ENCODE data around the gene CFAP299.

DNA sequence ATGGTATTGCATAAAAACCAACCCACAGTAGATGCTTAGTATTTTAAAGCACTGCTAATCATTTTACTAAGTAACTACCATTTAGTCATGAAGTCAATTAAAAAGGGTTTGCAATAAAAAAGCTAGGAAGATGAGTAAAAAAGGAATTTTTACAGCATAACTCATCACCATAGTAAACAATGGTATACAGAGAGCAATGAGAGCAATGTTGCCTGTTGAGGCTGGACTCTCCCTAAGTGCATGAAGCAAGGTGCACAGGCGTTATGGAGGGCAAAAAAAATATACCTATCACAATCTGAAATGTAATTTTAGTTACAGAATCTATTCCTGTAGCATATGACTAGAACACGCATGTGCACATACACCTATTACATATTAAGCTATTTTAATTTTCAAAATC, 565.4 kb downstream of the CFAP299 start:
- no peak for TF ChIP-seq POLR2A (IDR thresholded peaks at IDR 0.05)
- TF ChIP-seq, protein P1, sequence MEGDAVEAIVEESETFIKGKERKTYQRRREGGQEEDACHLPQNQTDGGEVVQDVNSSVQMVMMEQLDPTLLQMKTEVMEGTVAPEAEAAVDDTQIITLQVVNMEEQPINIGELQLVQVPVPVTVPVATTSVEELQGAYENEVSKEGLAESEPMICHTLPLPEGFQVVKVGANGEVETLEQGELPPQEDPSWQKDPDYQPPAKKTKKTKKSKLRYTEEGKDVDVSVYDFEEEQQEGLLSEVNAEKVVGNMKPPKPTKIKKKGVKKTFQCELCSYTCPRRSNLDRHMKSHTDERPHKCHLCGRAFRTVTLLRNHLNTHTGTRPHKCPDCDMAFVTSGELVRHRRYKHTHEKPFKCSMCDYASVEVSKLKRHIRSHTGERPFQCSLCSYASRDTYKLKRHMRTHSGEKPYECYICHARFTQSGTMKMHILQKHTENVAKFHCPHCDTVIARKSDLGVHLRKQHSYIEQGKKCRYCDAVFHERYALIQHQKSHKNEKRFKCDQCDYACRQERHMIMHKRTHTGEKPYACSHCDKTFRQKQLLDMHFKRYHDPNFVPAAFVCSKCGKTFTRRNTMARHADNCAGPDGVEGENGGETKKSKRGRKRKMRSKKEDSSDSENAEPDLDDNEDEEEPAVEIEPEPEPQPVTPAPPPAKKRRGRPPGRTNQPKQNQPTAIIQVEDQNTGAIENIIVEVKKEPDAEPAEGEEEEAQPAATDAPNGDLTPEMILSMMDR (IDR thresholded peaks at IDR 0.05): no peak

Data from Peyer's patch (tissue), 4 donors.